D341Med (cell line): ENCODE measurements around the gene GLRX2.
"Not testable (repeated sequence)": the region's sequence is repeated elsewhere in the genome, so short reads cannot be mapped to it uniquely, and the experiment has no call there.

Experiments
- DNase-seq: peaks from one replicate; pipeline ENCODE4 v3.0.0; 2012; ENCODE audit warnings: low spot score

The GLRX2 gene

GRCh38 chr1:193062698-193063463 lies 42.3 kb downstream of the GLRX2 start:
- DNase-seq = no peak

- DNase-seq = peak; percentile 33
Measured at GRCh38 chr1:193060938-193061337, 44.3 kb downstream of the GLRX2 start.

DNA sequence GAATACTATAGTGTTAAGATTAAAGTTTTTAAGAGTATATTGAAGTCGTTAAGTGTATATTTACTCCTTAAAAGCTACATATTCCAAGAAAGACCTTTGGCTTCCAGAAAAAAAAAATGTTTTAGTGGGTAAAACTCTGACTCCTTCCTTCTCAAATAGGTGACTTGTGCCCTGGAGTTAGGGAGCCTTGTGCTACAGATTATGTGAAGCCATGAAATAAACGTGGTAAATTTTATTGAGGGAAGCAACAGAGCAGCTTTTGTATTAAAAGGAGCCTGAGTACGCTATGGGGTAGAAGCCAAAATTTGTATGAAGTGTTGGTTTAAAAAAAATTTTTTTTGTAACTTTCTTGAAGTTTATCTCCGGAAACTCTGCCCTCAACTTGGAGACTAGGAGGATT lies 44.8 kb downstream of the GLRX2 start:
- no peak for DNase-seq

GRCh38 chr1:193060115-193060403 lies 45.2 kb downstream of the GLRX2 start:
- no peak for DNase-seq

- DNase-seq = peak; percentile 95
Measured at GRCh38 chr1:193059282-193060114, 45.7 kb downstream of the GLRX2 start, which contains the start of the genes RO60 and UCHL5. RO60 (plus strand) TSS chr1:193059612; CDS start chr1:193069055, 9,443 bp downstream. UCHL5 (minus strand) TSS chr1:193059360; CDS start chr1:193059260, 100 bp downstream.

DNA sequence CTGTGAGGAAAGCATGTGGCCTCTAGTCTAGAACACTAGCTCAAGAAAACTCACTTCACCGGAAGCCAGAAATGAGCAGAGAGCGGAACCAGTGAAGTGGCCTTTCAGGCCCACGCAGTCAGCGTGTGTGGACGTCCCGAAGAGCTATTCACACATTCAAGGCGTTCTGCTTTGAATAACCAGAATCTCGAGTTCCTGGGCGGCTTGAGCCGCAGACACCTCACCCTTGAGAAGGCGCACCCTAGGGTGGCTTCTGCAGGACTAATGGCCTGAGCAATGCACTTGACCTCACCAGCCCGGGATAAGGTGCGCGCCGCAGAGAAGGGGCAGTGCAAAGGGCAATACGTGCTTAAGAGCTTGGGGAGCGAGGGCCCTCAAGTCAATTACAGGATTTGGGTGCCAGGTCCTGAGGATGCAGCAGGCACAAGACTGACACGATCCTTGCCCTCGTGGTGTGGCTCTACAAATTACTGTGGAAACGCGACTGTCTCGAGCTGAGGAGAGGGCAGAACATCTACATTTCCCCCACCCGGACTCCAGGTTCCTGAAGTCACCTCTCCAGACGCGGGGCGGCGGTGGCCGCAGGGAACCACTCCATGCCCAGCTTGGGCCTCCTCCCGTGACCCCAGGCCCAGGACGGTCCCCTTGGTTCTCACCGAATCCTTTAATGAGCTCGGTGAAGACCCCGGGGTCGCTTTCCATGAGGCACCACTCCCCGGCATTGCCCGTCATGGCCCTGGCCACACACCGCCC lies 46.5 kb downstream of the GLRX2 start:
- peak; percentile 45 for DNase-seq

DNA sequence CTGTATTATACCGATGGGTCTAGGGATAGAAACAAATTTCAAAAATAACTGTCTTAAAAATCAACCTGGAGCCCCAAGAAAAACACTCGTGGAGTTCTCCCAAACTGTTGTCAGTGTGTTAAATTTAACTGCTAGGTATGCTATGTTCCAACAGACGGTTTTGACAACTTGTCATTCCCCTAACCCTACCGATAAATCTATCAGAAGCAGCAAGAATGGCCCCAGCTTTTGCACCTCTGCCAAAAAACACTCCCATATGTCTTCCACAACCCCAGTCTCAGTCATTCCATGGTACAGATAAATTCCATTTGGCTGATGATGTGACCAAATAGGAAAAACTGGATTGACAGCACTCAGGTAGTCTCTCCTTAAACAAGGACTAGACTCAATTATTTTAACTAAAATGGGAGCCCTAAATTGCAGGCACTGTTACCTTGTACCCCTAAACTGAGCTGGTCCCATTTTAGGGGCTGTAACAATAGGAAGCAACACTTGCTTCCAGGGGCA lies 51.0 kb downstream of the GLRX2 start:
- DNase-seq = no peak

DNA sequence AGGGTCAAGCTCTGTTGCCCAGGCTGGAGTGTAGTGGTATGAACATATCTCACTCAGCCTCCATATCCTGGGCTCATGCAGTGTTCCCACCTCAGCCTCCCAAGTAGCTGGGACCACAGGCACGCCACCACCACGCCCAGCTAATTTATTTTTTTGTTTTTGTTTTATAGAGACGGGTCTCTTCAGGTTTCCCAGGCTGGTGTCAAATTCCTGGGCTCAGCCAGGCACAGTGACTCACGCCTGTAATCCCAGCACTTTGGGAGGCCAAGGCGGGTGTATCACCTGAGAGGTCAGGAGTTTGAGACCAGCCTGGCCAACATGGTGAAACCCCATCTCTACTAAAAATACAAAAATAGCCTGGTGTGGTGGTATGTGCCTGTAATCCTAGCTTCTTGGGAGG lies 56.3 kb downstream of the GLRX2 start:
- not testable (repeated sequence) for DNase-seq
